ENCODE results near the gene RIPOR3. TPM values are rescaled to one million over a fixed set of nuclear protein-coding genes. Genes with fewer than 3 reads are reported as not detected.
"Not testable (repeated sequence)": the region's sequence is repeated elsewhere in the genome, so short reads cannot be mapped to it uniquely, and the experiment has no call there.

RIPOR3 gene
- total RNA-seq, 1 donor from 2014 or later, result 0.12 TPM

DNA sequence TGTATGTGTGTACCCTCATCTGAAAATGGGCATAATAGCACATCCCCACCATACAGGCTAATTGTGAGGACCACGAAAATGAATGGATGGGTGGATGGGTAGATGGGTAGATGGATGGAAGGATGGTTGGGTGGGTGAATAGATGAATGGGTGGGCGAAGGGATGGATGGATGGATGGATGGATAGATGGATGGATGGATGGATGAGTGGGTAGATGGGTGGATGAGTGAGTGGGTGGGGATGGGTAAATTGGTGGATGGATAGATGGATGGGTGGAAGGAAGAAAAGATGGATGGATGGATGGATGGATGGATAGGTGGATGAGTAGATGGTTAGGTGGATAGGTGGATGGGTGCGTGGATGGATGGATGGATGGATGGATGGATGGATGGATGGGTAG lies 19.7 kb downstream of the RIPOR3 start:
- Mint-ChIP-seq H3K27me3 (ENCODE audit: low read depth) (peaks cover 5% of the 10 kb centered on the region), H3K36me3 (ENCODE audit: low read depth) (no peaks in the 10 kb centered on the region), H3K27ac (ENCODE audit: unreplicated experiment) (no peak overlapping the region), H3K4me1 (ENCODE audit: low read depth) (peaks cover 4% of the 10 kb centered on the region), H3K4me3 (ENCODE audit: unreplicated experiment) (no peak overlapping the region), H3K9me3 (ENCODE audit: low read depth) (no peaks in the 10 kb centered on the region)
- no peak for DNase-seq (ENCODE audit: low spot score)
- TF ChIP-seq, protein P1, sequence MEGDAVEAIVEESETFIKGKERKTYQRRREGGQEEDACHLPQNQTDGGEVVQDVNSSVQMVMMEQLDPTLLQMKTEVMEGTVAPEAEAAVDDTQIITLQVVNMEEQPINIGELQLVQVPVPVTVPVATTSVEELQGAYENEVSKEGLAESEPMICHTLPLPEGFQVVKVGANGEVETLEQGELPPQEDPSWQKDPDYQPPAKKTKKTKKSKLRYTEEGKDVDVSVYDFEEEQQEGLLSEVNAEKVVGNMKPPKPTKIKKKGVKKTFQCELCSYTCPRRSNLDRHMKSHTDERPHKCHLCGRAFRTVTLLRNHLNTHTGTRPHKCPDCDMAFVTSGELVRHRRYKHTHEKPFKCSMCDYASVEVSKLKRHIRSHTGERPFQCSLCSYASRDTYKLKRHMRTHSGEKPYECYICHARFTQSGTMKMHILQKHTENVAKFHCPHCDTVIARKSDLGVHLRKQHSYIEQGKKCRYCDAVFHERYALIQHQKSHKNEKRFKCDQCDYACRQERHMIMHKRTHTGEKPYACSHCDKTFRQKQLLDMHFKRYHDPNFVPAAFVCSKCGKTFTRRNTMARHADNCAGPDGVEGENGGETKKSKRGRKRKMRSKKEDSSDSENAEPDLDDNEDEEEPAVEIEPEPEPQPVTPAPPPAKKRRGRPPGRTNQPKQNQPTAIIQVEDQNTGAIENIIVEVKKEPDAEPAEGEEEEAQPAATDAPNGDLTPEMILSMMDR (IDR thresholded peaks at IDR 0.05), result no peak

GRCh38 chr20:50671010-50671409 lies 20.3 kb downstream of the RIPOR3 start:
- not testable (repeated sequence) for DNase-seq (ENCODE audit: low spot score); H3K4me3 Mint-ChIP-seq (ENCODE audit: unreplicated experiment); H3K4me1 Mint-ChIP-seq (ENCODE audit: low read depth); H3K27me3 Mint-ChIP-seq (ENCODE audit: low read depth); H3K9me3 Mint-ChIP-seq (ENCODE audit: low read depth); H3K27ac Mint-ChIP-seq (ENCODE audit: unreplicated experiment); H3K36me3 Mint-ChIP-seq (ENCODE audit: low read depth)

- H3K4me1 Mint-ChIP-seq (ENCODE audit: low read depth), result no peaks in the 10 kb centered on the region
- no peak for DNase-seq (ENCODE audit: low spot score)
- H3K27ac Mint-ChIP-seq (ENCODE audit: unreplicated experiment), result no peak overlapping the region
- H3K4me3 Mint-ChIP-seq (ENCODE audit: unreplicated experiment), result no peak overlapping the region
- H3K9me3 Mint-ChIP-seq (ENCODE audit: low read depth), result no peaks in the 10 kb centered on the region
- peaks cover 5% of the 10 kb centered on the region for H3K27me3 Mint-ChIP-seq (ENCODE audit: low read depth)
- TF ChIP-seq, protein P1 (IDR thresholded peaks at IDR 0.05), result no peak
- no peaks in the 10 kb centered on the region for H3K36me3 Mint-ChIP-seq (ENCODE audit: low read depth)
These were observed 21.0 kb downstream of the RIPOR3 start for GRCh38 chr20:50670126-50670862.

DNA sequence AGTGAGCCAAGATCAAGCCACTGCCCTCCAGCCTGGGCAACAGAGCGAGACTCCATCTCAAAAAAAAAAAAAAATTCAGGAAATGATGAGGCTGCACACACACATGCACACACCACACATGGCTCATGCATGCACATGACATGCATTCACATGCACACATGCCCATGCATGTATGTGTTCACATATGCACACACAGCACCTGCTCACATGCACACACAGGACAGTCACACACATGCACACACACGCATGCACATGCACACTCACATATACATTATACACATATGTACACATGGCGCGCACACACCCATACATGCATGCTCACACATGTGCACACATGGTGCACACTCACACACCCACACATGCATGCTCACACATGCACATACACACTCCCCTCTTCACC lies 22.5 kb downstream of the RIPOR3 start:
- no peaks in the 10 kb centered on the region for H3K36me3 Mint-ChIP-seq (ENCODE audit: low read depth)
- H3K4me1 Mint-ChIP-seq (ENCODE audit: low read depth), result no peaks in the 10 kb centered on the region
- no peak overlapping the region for H3K4me3 Mint-ChIP-seq (ENCODE audit: unreplicated experiment)
- DNase-seq (ENCODE audit: low spot score), result no peak
- no peaks in the 10 kb centered on the region for H3K9me3 Mint-ChIP-seq (ENCODE audit: low read depth)
- TF ChIP-seq, protein P1 (IDR thresholded peaks at IDR 0.05), result no peak
- H3K27ac Mint-ChIP-seq (ENCODE audit: unreplicated experiment), result no peak overlapping the region
- H3K27me3 Mint-ChIP-seq (ENCODE audit: low read depth), result peaks cover 5% of the 10 kb centered on the region

GRCh38 chr20:50668326-50668725 lies 23.0 kb downstream of the RIPOR3 start:
- Mint-ChIP-seq H3K27ac (ENCODE audit: unreplicated experiment) (no peak overlapping the region), H3K4me3 (ENCODE audit: unreplicated experiment) (no peak overlapping the region), H3K36me3 (ENCODE audit: low read depth) (no peaks in the 10 kb centered on the region), H3K27me3 (ENCODE audit: low read depth) (peaks cover 5% of the 10 kb centered on the region), H3K9me3 (ENCODE audit: low read depth) (no peaks in the 10 kb centered on the region), H3K4me1 (ENCODE audit: low read depth) (no peaks in the 10 kb centered on the region)
- TF ChIP-seq, protein P1 (IDR thresholded peaks at IDR 0.05), result no peak
- no peak for DNase-seq (ENCODE audit: low spot score)

- peaks cover 1% of the 10 kb centered on the region for H3K4me1 Mint-ChIP-seq (ENCODE audit: low read depth)
- no peak overlapping the region for H3K27ac Mint-ChIP-seq (ENCODE audit: unreplicated experiment)
- H3K9me3 Mint-ChIP-seq (ENCODE audit: low read depth), result no peaks in the 10 kb centered on the region
- H3K4me3 Mint-ChIP-seq (ENCODE audit: unreplicated experiment), result no peak overlapping the region
- no peak for DNase-seq (ENCODE audit: low spot score)
- TF ChIP-seq, protein P1 (IDR thresholded peaks at IDR 0.05), result no peak
- H3K27me3 Mint-ChIP-seq (ENCODE audit: low read depth), result peaks cover 5% of the 10 kb centered on the region
- H3K36me3 Mint-ChIP-seq (ENCODE audit: low read depth), result no peaks in the 10 kb centered on the region
These were observed 24.5 kb downstream of the RIPOR3 start for GRCh38 chr20:50666709-50667298.
